ENCODE results near the gene KRT7. TPM values are rescaled to one million over a fixed set of nuclear protein-coding genes. Genes with fewer than 3 reads are reported as not detected.

Gene KRT7
- polyA plus RNA-seq, 1 donor = 0.86 TPM

DNA sequence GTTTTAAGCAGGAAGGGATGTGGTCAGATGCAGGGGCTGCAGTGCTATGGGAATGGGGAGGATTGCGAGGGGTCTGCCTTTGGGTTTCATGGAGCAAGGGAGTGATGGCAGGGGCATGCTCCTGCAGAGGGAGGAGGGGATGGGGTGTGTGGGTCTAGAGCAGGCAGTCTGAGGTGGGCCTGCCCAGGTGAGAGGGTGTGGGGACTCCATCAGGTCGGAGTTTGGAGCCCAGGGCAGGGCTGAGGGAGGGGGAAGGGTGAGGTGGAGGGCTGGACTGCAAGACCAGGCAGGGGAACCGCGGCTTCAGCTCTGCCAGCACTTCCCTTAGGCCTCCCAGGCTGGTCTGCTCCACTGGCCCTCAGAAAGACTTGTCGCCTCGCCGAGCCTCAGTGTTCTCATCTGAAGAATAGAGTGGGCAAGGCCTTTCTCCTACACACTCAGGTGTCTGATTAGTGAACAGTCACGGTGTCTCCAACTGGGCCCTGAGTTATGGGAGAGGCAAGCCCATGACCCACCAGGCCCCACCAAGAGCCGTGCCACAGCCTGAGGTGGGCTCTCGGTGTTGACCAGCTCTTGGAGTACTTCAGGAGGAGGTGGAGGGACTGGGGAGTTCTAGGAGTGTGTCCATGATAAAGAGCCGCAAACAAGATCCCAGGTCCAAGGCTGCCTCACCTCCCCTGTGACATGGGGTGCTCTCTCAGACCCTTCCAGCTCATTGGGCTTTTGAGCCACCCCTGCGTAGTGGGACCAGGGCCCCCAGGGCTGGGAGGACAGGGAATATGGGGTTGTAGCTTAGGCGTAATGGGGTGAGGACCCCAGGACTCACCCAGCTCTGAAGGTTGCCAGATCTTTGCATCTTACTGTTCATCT lies 21.1 kb upstream of the KRT7 start:
- no peak for DNase-seq (ENCODE audit: low read depth)

DNA sequence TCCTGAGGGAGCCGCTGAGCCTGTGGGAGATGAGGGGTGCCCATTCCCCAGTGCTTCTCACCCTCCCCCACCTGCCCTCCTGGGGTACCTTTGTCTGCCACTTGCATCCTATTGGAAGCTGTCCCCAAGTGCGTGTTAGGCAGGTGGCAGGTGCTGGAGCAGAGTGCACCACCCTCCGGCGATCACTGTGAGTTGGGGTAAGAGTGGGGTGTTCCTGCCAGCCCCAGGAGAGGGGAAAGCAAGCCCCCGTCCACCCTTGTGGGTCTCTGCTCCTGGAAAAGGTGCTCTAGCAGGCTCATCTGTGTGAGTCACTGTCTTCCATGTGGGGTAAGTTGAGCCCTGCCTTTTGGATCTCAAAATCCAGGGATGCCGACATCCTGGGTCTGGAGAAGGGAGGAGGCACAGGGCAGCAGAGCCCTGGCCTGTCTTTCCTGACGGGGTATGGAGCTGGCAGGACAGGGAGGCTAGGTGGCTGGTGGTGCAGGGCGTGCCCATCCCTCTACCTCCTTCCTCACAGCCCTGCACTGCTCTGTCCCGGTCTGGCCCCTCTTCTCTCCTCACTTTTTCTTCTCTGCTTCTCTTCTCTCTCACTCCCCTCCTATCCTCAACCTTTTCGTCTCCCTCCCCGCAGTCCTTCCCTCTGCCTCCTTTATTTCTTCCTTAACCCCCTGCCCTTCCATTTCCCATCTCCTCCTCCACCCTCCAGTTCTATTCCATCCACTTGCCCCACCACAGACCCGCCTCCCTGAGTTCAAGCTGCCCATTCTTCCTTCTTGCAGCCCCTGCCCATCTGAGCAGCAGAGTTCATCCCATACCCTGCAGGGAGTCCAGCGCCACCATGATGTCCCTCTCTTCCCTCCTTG lies 20.1 kb upstream of the KRT7 start:
- no peak for DNase-seq (ENCODE audit: low read depth)

GRCh38 chr12:52213564-52214420 lies 19.3 kb upstream of the KRT7 start:
- no peak for DNase-seq (ENCODE audit: low read depth)

- no peak for DNase-seq (ENCODE audit: low read depth)
These were observed 18.6 kb upstream of the KRT7 start for GRCh38 chr12:52214421-52214802.

- no peak for DNase-seq (ENCODE audit: low read depth)
These were observed 17.4 kb upstream of the KRT7 start for GRCh38 chr12:52215587-52216031.

DNA sequence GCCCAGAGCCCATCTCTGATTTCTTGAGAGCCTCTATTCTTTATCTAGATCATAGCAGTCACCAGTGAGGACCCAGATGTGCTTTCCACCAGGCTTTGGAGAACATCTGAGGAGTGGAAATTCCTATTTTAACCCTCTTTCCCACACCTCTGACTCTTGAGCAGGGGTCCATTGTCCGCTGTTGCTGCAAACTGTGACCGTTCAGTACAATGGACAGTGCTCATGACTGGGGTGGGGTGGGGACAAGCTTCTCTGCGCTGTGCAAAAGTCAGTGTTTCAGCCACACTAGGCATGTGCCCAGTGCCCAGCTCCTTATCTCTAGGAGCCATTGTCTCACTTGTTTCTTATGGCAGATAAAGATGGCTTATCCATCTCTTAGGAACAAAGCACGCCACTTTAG lies 16.9 kb upstream of the KRT7 start:
- DNase-seq (ENCODE audit: low read depth) = no peak

GRCh38 chr12:52216807-52217206 lies 16.2 kb upstream of the KRT7 start:
- DNase-seq (ENCODE audit: low read depth) = no peak

DNA sequence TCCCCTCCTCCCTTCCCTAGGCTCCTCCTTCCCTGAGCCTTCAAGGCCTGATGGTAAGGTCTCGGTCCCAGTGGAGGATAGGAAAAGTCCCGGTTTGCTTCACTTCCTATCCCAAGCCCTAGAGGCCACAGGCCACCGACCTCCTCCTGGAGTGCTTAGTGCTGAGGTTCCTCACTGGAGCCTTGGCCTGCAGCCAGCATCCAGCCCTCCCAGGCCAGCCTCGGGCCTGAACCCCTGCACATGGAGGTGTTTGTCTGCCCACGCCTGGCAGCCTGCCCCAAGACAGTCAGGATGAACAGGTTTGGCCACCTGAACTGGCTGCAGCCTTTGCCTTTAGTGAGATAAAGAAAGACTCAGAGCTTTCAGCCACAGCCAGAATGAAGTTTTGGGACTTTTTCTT lies 15.8 kb upstream of the KRT7 start:
- DNase-seq (ENCODE audit: low read depth) = no peak

DNA sequence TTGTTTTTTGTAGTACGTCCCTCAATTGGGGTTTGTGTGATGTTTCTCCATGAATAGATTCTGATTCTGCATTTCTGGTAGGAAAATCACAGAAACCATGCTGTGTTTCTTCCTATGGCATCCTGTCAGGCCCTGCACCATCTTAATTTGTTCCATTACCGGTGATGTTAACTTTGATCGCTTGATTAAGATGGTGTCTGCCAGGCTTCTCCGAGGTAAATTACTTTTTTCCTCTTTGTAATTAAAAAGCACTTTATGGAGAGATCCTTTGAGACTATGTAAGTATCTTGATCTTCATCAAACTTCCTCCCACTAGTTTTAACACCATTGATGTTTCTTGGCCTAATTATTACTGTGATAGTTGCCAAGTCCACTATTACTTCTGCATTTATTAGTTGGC lies 15.0 kb upstream of the KRT7 start:
- no peak for DNase-seq (ENCODE audit: low read depth)

DNA sequence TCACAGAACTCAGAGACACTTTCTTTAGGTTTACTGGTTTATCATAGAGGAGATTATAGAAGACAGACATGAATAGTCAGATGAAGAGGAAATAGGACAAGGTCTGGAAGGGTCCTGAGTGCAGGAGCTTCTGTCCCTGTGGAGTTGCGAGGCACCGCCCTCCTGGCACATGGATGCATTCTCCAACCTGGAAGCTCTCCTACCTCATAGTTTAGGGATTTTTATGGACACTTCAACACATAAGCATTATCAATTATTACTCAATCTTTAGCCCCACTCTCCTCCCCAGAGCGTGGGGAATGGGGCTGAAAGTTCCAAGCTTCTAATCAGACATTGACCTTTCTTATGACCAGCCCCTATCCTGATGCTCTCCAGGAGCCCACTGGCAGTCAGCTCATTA lies 12.6 kb upstream of the KRT7 start:
- no peak for DNase-seq (ENCODE audit: low read depth)

DNA sequence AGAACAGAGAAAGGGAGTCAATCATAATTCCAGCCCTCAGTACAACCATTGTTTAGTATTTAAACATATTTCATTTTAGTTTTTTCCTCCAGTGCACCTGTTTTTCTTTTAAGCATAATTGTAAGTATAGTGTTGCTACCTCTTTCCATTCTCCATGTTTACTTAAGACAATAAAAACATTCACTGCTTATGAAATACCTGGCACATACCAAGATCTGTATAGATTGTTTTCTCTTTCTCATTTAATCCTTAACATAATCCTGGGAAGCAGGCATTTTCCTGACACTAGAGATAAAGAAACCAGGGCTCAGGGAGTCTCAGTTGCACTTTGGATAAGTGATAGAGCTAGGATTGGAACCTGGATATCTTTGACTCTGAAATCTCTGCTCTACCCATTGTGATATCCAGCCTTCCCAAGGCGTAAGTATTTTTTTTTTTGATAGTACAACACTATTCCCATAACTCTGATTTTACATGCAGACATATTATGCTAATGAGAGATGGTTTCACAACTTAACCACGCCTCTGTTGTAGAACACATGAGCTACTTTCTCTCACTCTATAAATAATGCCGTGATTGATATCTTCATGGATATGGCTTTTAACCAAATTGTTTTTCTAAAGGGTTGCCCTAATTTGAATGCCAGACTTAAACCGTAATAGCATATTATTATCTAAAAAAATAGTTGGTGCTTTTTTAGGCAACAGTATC lies 11.8 kb upstream of the KRT7 start:
- DNase-seq (ENCODE audit: low read depth) = no peak

DNA sequence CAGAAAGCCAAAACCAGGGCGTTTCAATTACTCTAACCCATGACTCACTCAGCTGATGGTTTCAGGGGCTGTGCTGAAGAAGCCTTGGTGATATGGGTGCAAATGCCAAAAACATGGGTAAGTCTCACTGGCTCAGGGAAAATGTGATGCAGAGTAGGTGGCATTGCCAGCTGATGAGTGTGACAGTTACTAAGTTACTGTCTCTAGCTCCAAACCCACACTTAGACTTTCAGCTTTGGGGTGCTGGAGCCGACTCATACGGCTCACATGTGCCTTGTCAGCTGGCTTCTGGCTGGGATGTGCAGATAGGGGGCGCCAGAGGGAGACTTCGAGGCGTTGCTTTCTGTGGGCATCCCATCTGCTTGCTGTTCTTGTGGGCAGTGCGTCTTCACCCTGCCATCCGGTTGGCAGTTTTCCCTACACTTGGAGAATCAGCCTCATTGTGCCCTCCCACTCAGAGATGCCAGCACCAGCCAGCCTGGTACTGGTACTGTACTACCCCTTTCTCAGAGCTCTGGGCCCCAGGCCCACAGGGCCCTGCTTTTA lies 11.1 kb upstream of the KRT7 start:
- no peak for DNase-seq (ENCODE audit: low read depth)

- DNase-seq (ENCODE audit: low read depth) = no peak
These were observed 10.4 kb upstream of the KRT7 start for GRCh38 chr12:52222692-52223091.

GRCh38 chr12:52223406-52224039 lies 9.5 kb upstream of the KRT7 start:
- DNase-seq (ENCODE audit: low read depth) = no peak

GRCh38 chr12:52224151-52224550 lies 8.9 kb upstream of the KRT7 start:
- no peak for DNase-seq (ENCODE audit: low read depth)

DNA sequence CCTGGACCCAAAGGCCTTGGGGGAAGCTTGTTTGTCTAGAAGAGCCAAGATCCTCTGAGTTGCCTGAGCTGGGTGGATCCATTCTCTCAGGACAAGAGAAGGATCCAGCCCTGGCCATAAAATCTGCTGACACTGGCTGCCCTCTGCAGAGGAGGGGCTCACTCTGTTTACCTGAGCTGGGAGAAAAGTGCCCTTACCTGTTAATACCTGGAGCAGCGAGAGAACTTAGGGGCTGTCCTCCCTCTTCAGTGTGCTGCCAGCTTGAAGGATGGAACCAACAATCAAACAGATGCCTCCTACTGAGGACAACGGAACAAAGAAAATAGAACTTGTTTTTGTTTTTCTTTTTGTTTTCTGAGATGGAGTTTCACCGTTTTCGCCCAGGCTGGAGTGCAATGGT lies 7.3 kb upstream of the KRT7 start:
- no peak for DNase-seq (ENCODE audit: low read depth)

GRCh38 chr12:52226446-52226845 lies 6.6 kb upstream of the KRT7 start:
- no peak for DNase-seq (ENCODE audit: low read depth)

- DNase-seq (ENCODE audit: low read depth) = no peak
These were observed 5.4 kb upstream of the KRT7 start for GRCh38 chr12:52227606-52228166.

DNA sequence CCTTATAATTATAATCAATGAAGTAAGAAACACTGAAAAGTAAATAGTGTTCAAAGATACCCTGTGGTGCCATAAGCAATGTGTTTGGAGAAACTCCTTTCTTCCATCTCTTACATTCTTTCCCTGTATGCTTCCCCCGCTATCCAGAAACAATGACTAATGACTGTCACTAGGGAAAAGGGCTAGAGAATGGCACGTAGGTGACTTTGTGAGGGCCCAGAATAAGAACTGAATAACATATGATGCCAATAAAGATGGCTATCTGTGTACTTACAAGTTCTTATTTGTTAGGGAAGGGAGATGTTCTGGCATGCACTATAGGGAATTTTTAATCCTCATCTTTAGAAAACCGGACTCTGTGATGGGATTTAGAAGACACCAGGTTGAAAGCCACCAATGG lies 4.7 kb upstream of the KRT7 start:
- no peak for DNase-seq (ENCODE audit: low read depth)

DNA sequence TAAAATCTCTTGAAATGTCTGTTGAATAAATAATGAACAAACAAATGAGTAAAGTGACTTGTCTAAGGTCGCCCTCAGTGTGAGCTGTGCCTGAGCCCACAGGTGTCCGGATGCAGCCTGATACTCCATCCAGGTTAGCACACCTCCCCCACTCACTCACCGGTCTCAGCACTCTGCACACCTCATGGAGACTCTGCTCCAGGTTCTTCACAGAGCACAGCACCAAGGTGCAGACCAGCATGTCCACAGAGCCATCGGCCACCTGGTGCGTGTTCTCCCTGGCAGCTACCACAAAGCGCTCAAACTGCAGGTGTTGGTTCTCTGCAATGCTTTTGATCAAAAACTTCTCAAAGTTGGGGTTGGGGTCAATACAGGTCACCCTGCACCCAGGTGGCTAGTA lies 4.1 kb upstream of the KRT7 start:
- DNase-seq (ENCODE audit: low read depth) = no peak
